ENCODE results near the gene R3HCC1L.

The R3HCC1L gene

GRCh38 chr10:98270786-98271185 lies 136.3 kb downstream of the R3HCC1L start:
- no peak overlapping the region for H3K4me3 ChIP-seq (ENCODE audit: low read length)
- peaks cover 61% of the 10 kb centered on the region for H3K27me3 ChIP-seq (ENCODE audit: control insufficient read depth, low read length)
- H3K79me2 ChIP-seq (ENCODE audit: control insufficient read depth, low read length): no peaks in the 10 kb centered on the region
- H3K27ac ChIP-seq (ENCODE audit: low read depth, low read length): no peak overlapping the region
- 0 out of 2 replicates have a peak, but pooled peaks cover 4% of the 10 kb centered on the region for H4K20me1 ChIP-seq (ENCODE audit: control insufficient read depth, insufficient read depth, low read depth, low read length)
- H3K9me2 ChIP-seq (replicated peaks; ENCODE audit: control insufficient read depth, low read length): no peaks in the 10 kb centered on the region
- no peak overlapping the region for H3K4me2 ChIP-seq (ENCODE audit: low read length)
- TF ChIP-seq CTCF (IDR thresholded peaks at IDR 0.05; ENCODE audit: low read depth, low read length, poor library complexity, severe bottlenecking) (no peak), EZH2phosphoT487 (IDR thresholded peaks at IDR 0.05; ENCODE audit: borderline replicate concordance, low read length) (no peak)
- H3K36me3 ChIP-seq (ENCODE audit: control insufficient read depth, low read length): no peaks in the 10 kb centered on the region
- no peaks in the 10 kb centered on the region for H3K9me3 ChIP-seq (ENCODE audit: control insufficient read depth, insufficient read depth, low read length)
- peaks cover 8% of the 10 kb centered on the region for H3K4me1 ChIP-seq (ENCODE audit: control insufficient read depth, low read length)
- H3F3A ChIP-seq (ENCODE audit: control insufficient read depth, insufficient read depth): no peaks in the 10 kb centered on the region

GRCh38 chr10:98272245-98272644 lies 137.8 kb downstream of the R3HCC1L start:
- H3K9me2 ChIP-seq (replicated peaks; ENCODE audit: control insufficient read depth, low read length): no peaks in the 10 kb centered on the region
- no peaks in the 10 kb centered on the region for H3K79me2 ChIP-seq (ENCODE audit: control insufficient read depth, low read length)
- H3K4me2 ChIP-seq (ENCODE audit: low read length): no peak overlapping the region
- no peaks in the 10 kb centered on the region for H3F3A ChIP-seq (ENCODE audit: control insufficient read depth, insufficient read depth)
- H3K36me3 ChIP-seq (ENCODE audit: control insufficient read depth, low read length): no peaks in the 10 kb centered on the region
- TF ChIP-seq CTCF (IDR thresholded peaks at IDR 0.05; ENCODE audit: low read depth, low read length, poor library complexity, severe bottlenecking): no peak
- no peak for TF ChIP-seq EZH2phosphoT487 (IDR thresholded peaks at IDR 0.05; ENCODE audit: borderline replicate concordance, low read length)
- peaks cover 8% of the 10 kb centered on the region for H3K4me1 ChIP-seq (ENCODE audit: control insufficient read depth, low read length)
- peaks cover 49% of the 10 kb centered on the region for H3K27me3 ChIP-seq (ENCODE audit: control insufficient read depth, low read length)
- no peak overlapping the region for H3K4me3 ChIP-seq (ENCODE audit: low read length)
- H3K9me3 ChIP-seq (ENCODE audit: control insufficient read depth, insufficient read depth, low read length): no peaks in the 10 kb centered on the region
- 0 out of 2 replicates have a peak, but pooled peaks cover 4% of the 10 kb centered on the region for H4K20me1 ChIP-seq (ENCODE audit: control insufficient read depth, insufficient read depth, low read depth, low read length)
- H3K27ac ChIP-seq (ENCODE audit: low read depth, low read length): no peak overlapping the region

GRCh38 chr10:98272656-98273055 lies 138.2 kb downstream of the R3HCC1L start:
- peaks cover 45% of the 10 kb centered on the region for H3K27me3 ChIP-seq (ENCODE audit: control insufficient read depth, low read length)

More at GRCh38 chr10:98272656-98273055, 138.2 kb downstream of the R3HCC1L start:
- H3F3A ChIP-seq (ENCODE audit: control insufficient read depth, insufficient read depth): no peaks in the 10 kb centered on the region
- no peak for TF ChIP-seq EZH2phosphoT487 (IDR thresholded peaks at IDR 0.05; ENCODE audit: borderline replicate concordance, low read length)
- no peak for TF ChIP-seq CTCF (IDR thresholded peaks at IDR 0.05; ENCODE audit: low read depth, low read length, poor library complexity, severe bottlenecking)
- no peaks in the 10 kb centered on the region for H3K36me3 ChIP-seq (ENCODE audit: control insufficient read depth, low read length)
- 0 out of 2 replicates have a peak, but pooled peaks cover 1% of the 10 kb centered on the region for H4K20me1 ChIP-seq (ENCODE audit: control insufficient read depth, insufficient read depth, low read depth, low read length)
- no peak overlapping the region for H3K4me3 ChIP-seq (ENCODE audit: low read length)
- no peak overlapping the region for H3K4me2 ChIP-seq (ENCODE audit: low read length)
- no peaks in the 10 kb centered on the region for H3K79me2 ChIP-seq (ENCODE audit: control insufficient read depth, low read length)
- H3K9me3 ChIP-seq (ENCODE audit: control insufficient read depth, insufficient read depth, low read length): no peaks in the 10 kb centered on the region
- H3K27ac ChIP-seq (ENCODE audit: low read depth, low read length): no peak overlapping the region
- peaks cover 7% of the 10 kb centered on the region for H3K4me1 ChIP-seq (ENCODE audit: control insufficient read depth, low read length)
- no peaks in the 10 kb centered on the region for H3K9me2 ChIP-seq (replicated peaks; ENCODE audit: control insufficient read depth, low read length)

Data from DOHH2 (cell line).